Peyer's patch (tissue), 4 donors: ENCODE data around the gene NKAIN2.

ENCODE experiments used
- CTCF ChIP-seq, 6 experiments: fragments of 450-650 bp in 4 of 6; fragments of 200-600 bp in 2 of 6; sonication (generic) in 1 of 6; IDR thresholded peaks; one replicate each; pipeline ENCODE4 v1.5.1; 2017 to 2019; ENCODE audit warnings: antibody characterized with exemption in 6 of 6, mild to moderate bottlenecking in 3 of 6, moderate library complexity in 1 of 6
- POLR2A ChIP-seq, 2 donors: fragments of 450-650 bp; IDR thresholded peaks; one replicate each; pipeline ENCODE4 v1.5.1; 2017; ENCODE audit warnings: antibody characterized with exemption in 2 of 2, mild to moderate bottlenecking in 2 of 2, moderate library complexity in 2 of 2

- TF ChIP-seq CTCF (IDR thresholded peaks at IDR 0.05) (no peak), POLR2A (IDR thresholded peaks at IDR 0.05) (no peak)
Observed at GRCh38 chr6:123997223-123997622, 193.6 kb downstream of the NKAIN2 start.
